SK-N-SH treated with all-trans-retinoic acid at 6 μM for 48 hours (cell line): Measurements from ENCODE around the gene ZNF813.

ENCODE experiments used
- ATAC-seq: fragments of 200-7000 bp; cut with Tn5 transposase; 3 replicates; pipeline ENCODE4 v1.9.1; 2020; ENCODE audit warnings: mild to moderate bottlenecking, moderate library complexity
- ARNTL ChIP-seq: fragments of 450-650 bp; formaldehyde crosslinking; IDR thresholded peaks from 2 replicates; pipeline ENCODE4 v1.5.0; 2020; ENCODE audit warnings: low read depth, mild to moderate bottlenecking, moderate library complexity, borderline replicate concordance
- BACH2 ChIP-seq: fragments of 250-450 bp; sonication (Bioruptor Pico); IDR thresholded peaks from 2 replicates; pipeline ENCODE4 v1.9.0; 2021; ENCODE audit warnings: mild to moderate bottlenecking, borderline replicate concordance
- CREB5 ChIP-seq: fragments of 250-450 bp; sonication (Bioruptor Pico); IDR thresholded peaks from 2 replicates; pipeline ENCODE4 v1.5.1; 2020; ENCODE audit warnings: low read depth, mild to moderate bottlenecking, moderate library complexity
- CSDC2 ChIP-seq: fragments of 250-450 bp; sonication (Bioruptor Pico); IDR thresholded peaks from 2 replicates; pipeline ENCODE4 v1.5.0; 2020; ENCODE audit warnings: mild to moderate bottlenecking, moderate library complexity
- ESRRG ChIP-seq: fragments of 250-450 bp; sonication (Bioruptor Pico); IDR thresholded peaks from 2 replicates; pipeline ENCODE4 v1.6.1; 2021; ENCODE audit warnings: mild to moderate bottlenecking
- GLIS3 ChIP-seq: fragments of 250-450 bp; sonication (Bioruptor Pico); IDR thresholded peaks from 2 replicates; pipeline ENCODE4 v1.5.0; 2020; ENCODE audit warnings: mild to moderate bottlenecking, moderate library complexity
- ISL1 ChIP-seq: fragments of 250-450 bp; sonication (Bioruptor Pico); IDR thresholded peaks from 2 replicates; pipeline ENCODE4 v2.1.2; 2022; ENCODE audit warnings: mild to moderate bottlenecking, moderate library complexity
- OSR1 ChIP-seq: fragments of 250-450 bp; sonication (Bioruptor Pico); IDR thresholded peaks from 2 replicates; pipeline ENCODE4 v1.8.0; 2022; ENCODE audit warnings: moderate library complexity, mild to moderate bottlenecking, inconsistent platforms
- POU6F1 ChIP-seq: fragments of 250-450 bp; sonication (Bioruptor Pico); IDR thresholded peaks from 2 replicates; pipeline ENCODE4 v1.8.0; 2021; ENCODE audit warnings: low read depth, mild to moderate bottlenecking, moderate library complexity, borderline replicate concordance
- PPARA ChIP-seq: fragments of 250-450 bp; sonication (Bioruptor Pico); IDR thresholded peaks from 2 replicates; pipeline ENCODE4 v1.5.0; 2020; ENCODE audit warnings: mild to moderate bottlenecking, borderline replicate concordance
- RARB ChIP-seq: fragments of 250-450 bp; sonication (Bioruptor Pico); IDR thresholded peaks from 2 replicates; pipeline ENCODE4 v1.8.0; 2021; ENCODE audit warnings: mild to moderate bottlenecking, moderate library complexity
- SNAI2 ChIP-seq: fragments of 250-450 bp; sonication (Bioruptor Pico); IDR thresholded peaks from 2 replicates; pipeline ENCODE4 v1.5.0; 2020; ENCODE audit warnings: mild to moderate bottlenecking, moderate library complexity
- TCF4 ChIP-seq: fragments of 250-450 bp; sonication (Bioruptor Pico); IDR thresholded peaks from 2 replicates; pipeline ENCODE4 v1.8.0; 2021; ENCODE audit warnings: mild to moderate bottlenecking, moderate library complexity, borderline replicate concordance
- TOX ChIP-seq: fragments of 250-450 bp; sonication (Bioruptor Pico); IDR thresholded peaks from 2 replicates; pipeline ENCODE4 v1.8.0; 2021; ENCODE audit warnings: mild to moderate bottlenecking, moderate library complexity, borderline replicate concordance
- TSHZ2 ChIP-seq: fragments of 250-450 bp; sonication (Bioruptor Pico); IDR thresholded peaks from 2 replicates; pipeline ENCODE4 v1.5.0; 2020; ENCODE audit warnings: mild to moderate bottlenecking, moderate library complexity
- ZC3H10 ChIP-seq: fragments of 250-450 bp; sonication (Bioruptor Pico); IDR thresholded peaks from 2 replicates; pipeline ENCODE4 v1.5.1; 2021; ENCODE audit warnings: mild to moderate bottlenecking, moderate library complexity
- ZFP3 ChIP-seq: fragments of 250-450 bp; sonication (Bioruptor Pico); IDR thresholded peaks from 2 replicates; pipeline ENCODE4 v1.5.0; 2020; ENCODE audit warnings: mild to moderate bottlenecking, moderate library complexity
- ZFP30 ChIP-seq: fragments of 450-650 bp; formaldehyde crosslinking; IDR thresholded peaks from 2 replicates; pipeline ENCODE4 v1.5.0; 2022; ENCODE audit warnings: mild to moderate bottlenecking, moderate library complexity
- ZNF565 ChIP-seq: fragments of 450-650 bp; formaldehyde crosslinking; conservative IDR thresholded peaks from 2 replicates; pipeline ENCODE4 v1.5.0; 2020; ENCODE audit warnings: low read depth, mild to moderate bottlenecking, moderate library complexity
- ZNF70 ChIP-seq: fragments of 450-650 bp; formaldehyde crosslinking; IDR thresholded peaks from 2 replicates; pipeline ENCODE4 v1.5.0; 2020; ENCODE audit warnings: mild to moderate bottlenecking, moderate library complexity
- ZNF8 ChIP-seq: fragments of 450-650 bp; formaldehyde crosslinking; IDR thresholded peaks from 2 replicates; pipeline ENCODE4 v1.5.0; 2020; ENCODE audit warnings: mild to moderate bottlenecking, moderate library complexity
- TF ChIP-seq, protein P1 (sequence below): fragments of 250-450 bp; sonication (Bioruptor Pico); IDR thresholded peaks from 2 replicates; pipeline ENCODE4 v1.8.0; 2020; ENCODE audit warnings: mild to moderate bottlenecking, moderate library complexity, borderline replicate concordance
- TF ChIP-seq, protein P2 (sequence below): fragments of 250-450 bp; sonication (Bioruptor Pico); IDR thresholded peaks from 2 replicates; pipeline ENCODE4 v1.5.1; 2021; ENCODE audit warnings: mild to moderate bottlenecking, moderate library complexity

Gene ZNF813

GRCh38 chr19:53507523-53508442, 40.2 kb downstream of the ZNF813 start:
- TF ChIP-seq ZC3H10 (CRISPR knock-in tag) (no peak), GLIS3 (CRISPR knock-in tag) (no peak), ESRRG (no peak), PPARA (CRISPR knock-in tag) (no peak), ZNF8 (CRISPR knock-in tag) (no peak), ZFP3 (CRISPR knock-in tag) (no peak), ZNF565 (CRISPR knock-in tag) (no peak), POU6F1 (CRISPR knock-in tag) (no peak), TCF4 (no peak), CREB5 (CRISPR knock-in tag) (no peak), TSHZ2 (CRISPR knock-in tag) (no peak), RARB (CRISPR knock-in tag) (no peak), ZNF70 (no peak), TOX (CRISPR knock-in tag) (no peak), BACH2 (CRISPR knock-in tag) (no peak), ARNTL (CRISPR knock-in tag) (no peak), ZFP30 (no peak), CSDC2 (no peak)
- TF ChIP-seq, protein P1, sequence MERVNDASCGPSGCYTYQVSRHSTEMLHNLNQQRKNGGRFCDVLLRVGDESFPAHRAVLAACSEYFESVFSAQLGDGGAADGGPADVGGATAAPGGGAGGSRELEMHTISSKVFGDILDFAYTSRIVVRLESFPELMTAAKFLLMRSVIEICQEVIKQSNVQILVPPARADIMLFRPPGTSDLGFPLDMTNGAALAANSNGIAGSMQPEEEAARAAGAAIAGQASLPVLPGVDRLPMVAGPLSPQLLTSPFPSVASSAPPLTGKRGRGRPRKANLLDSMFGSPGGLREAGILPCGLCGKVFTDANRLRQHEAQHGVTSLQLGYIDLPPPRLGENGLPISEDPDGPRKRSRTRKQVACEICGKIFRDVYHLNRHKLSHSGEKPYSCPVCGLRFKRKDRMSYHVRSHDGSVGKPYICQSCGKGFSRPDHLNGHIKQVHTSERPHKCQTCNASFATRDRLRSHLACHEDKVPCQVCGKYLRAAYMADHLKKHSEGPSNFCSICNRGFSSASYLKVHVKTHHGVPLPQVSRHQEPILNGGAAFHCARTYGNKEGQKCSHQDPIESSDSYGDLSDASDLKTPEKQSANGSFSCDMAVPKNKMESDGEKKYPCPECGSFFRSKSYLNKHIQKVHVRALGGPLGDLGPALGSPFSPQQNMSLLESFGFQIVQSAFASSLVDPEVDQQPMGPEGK = no peak
- TF ChIP-seq, protein P2, sequence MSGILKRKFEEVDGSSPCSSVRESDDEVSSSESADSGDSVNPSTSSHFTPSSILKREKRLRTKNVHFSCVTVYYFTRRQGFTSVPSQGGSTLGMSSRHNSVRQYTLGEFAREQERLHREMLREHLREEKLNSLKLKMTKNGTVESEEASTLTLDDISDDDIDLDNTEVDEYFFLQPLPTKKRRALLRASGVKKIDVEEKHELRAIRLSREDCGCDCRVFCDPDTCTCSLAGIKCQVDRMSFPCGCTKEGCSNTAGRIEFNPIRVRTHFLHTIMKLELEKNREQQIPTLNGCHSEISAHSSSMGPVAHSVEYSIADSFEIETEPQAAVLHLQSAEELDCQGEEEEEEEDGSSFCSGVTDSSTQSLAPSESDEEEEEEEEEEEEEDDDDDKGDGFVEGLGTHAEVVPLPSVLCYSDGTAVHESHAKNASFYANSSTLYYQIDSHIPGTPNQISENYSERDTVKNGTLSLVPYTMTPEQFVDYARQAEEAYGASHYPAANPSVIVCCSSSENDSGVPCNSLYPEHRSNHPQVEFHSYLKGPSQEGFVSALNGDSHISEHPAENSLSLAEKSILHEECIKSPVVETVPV = no peak
- TF ChIP-seq, all 23 proteins: peak for 0
- ATAC-seq = no peak

- no peak for ATAC-seq
- TF ChIP-seq ISL1 (CRISPR knock-in tag) (no peak), ESRRG (no peak), BACH2 (CRISPR knock-in tag) (no peak), TCF4 (no peak), SNAI2 (CRISPR knock-in tag) (no peak), OSR1 (CRISPR knock-in tag) (no peak), ZFP3 (CRISPR knock-in tag) (no peak), RARB (CRISPR knock-in tag) (no peak), ZNF70 (no peak), POU6F1 (CRISPR knock-in tag) (no peak), TSHZ2 (CRISPR knock-in tag) (no peak), ZFP30 (no peak), ZNF8 (CRISPR knock-in tag) (no peak), ARNTL (CRISPR knock-in tag) (no peak), PPARA (CRISPR knock-in tag) (no peak)
- TF ChIP-seq, protein P2 = no peak
Measured at GRCh38 chr19:53509443-53509842, 41.9 kb downstream of the ZNF813 start.
